HS-27A (cell line): ENCODE data around the gene RND1.
A peak's percentile ranks its signal among the peaks of the same experiment; 100 is the strongest.
"Not testable (repeated sequence)": the region's sequence is repeated elsewhere in the genome, so short reads cannot be mapped to it uniquely, and the experiment has no call there.

ENCODE experiments used
- DNase-seq: peaks from one replicate; pipeline ENCODE4 v3.0.0-alpha.2; 2012; ENCODE audit warnings: low read depth, missing footprints

Gene RND1

GRCh38 chr12:48868451-48868850 is 2.8 kb upstream of the RND1 start:
- no peak for DNase-seq

- no peak for DNase-seq
Observed at GRCh38 chr12:48866052-48866711, 512 bp upstream of the RND1 start.

GRCh38 chr12:48863291-48863690 is 2.4 kb downstream of the RND1 start:
- no peak for DNase-seq

- DNase-seq, result no peak
Observed at GRCh38 chr12:48862760-48863159, 2.9 kb downstream of the RND1 start.

GRCh38 chr12:48861111-48861510 is 4.6 kb downstream of the RND1 start:
- DNase-seq, result no peak

GRCh38 chr12:48860236-48860635 is 5.4 kb downstream of the RND1 start:
- not testable (repeated sequence) for DNase-seq

GRCh38 chr12:48859607-48860006 is 6.1 kb downstream of the RND1 start:
- no peak for DNase-seq

- no peak for DNase-seq
Observed at GRCh38 chr12:48858043-48858442, 7.6 kb downstream of the RND1 start.

GRCh38 chr12:48857278-48857994 is 8.2 kb downstream of the RND1 start:
- DNase-seq, result no peak

GRCh38 chr12:48856379-48856778 is 9.3 kb downstream of the RND1 start:
- no peak for DNase-seq

- not testable (repeated sequence) for DNase-seq
Observed at GRCh38 chr12:48854932-48855331, 10.7 kb downstream of the RND1 start.

GRCh38 chr12:48854488-48854887 is 11.2 kb downstream of the RND1 start:
- no peak for DNase-seq

- DNase-seq, result peak; percentile 74
Observed at GRCh38 chr12:48852734-48853688, 12.7 kb downstream of the RND1 start.

- peak; percentile 86 for DNase-seq
Observed at GRCh38 chr12:48851883-48852733, 13.6 kb downstream of the RND1 start, which contains the start of gene DDX23. DDX23 (minus strand) TSS chr12:48852163; CDS start chr12:48845782, 6,381 bp downstream.

GRCh38 chr12:48842021-48842420 is 23.6 kb downstream of the RND1 start:
- DNase-seq, result not testable (repeated sequence)

- DNase-seq, result no peak
Observed at GRCh38 chr12:48838048-48838447, 27.6 kb downstream of the RND1 start.

GRCh38 chr12:48832321-48833060 is 33.2 kb downstream of the RND1 start:
- no peak for DNase-seq

- DNase-seq, result no peak
Observed at GRCh38 chr12:48831257-48831656, 34.4 kb downstream of the RND1 start.

GRCh38 chr12:48828841-48829575 is 36.7 kb downstream of the RND1 start:
- no peak for DNase-seq

GRCh38 chr12:48828293-48828692 is 37.4 kb downstream of the RND1 start:
- no peak for DNase-seq
